GM19324 (cell line): ENCODE measurements around the gene CAPG.
"Not testable (repeated sequence)": the region's sequence is repeated elsewhere in the genome, so short reads cannot be mapped to it uniquely, and the experiment has no call there.

Experiments used
- ATAC-seq: cut with Tn5 transposase; IDR thresholded peaks from one replicate; pipeline ENCODE4 v1.9.1; 2021; ENCODE audit warnings: mild to moderate bottlenecking, moderate library complexity; ENCODE audit not compliant: unreplicated experiment, low FRiP score

The CAPG gene, protein sequence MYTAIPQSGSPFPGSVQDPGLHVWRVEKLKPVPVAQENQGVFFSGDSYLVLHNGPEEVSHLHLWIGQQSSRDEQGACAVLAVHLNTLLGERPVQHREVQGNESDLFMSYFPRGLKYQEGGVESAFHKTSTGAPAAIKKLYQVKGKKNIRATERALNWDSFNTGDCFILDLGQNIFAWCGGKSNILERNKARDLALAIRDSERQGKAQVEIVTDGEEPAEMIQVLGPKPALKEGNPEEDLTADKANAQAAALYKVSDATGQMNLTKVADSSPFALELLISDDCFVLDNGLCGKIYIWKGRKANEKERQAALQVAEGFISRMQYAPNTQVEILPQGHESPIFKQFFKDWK

DNA sequence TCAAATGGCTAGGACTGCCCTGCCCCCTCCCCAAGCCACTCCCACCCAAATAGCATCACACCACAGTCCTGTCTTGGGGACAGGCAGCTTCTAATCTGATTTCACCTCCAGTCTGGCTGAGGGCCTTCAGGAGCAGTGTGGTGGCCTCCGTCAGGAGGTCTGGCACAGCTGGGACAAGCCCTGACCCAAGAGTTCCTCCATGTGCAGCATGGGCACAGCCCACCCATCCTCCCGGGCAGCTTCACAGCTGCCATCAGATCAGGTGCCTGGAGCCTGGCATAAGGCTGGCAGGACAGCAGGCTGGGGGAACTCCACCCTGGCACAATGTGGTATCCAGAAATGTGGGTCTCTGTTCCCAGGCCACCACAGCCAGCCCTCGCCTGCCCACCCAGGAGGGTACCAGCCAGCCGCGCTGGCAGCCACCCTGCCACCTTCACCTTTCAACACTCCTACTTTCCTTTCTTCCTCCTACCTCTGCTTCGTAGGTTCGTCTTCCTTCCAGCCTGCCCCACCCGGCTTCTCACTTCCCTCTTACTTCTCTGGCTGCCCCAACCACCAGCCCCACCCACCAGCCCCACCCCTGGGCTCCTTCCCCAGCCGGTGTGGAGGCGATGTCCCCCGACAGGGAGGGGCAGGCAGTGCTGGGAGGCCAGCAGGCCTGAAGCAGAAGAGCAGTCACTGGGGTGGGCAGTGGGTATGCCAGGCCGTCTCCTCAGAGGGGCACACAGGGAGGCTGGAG, at the start of gene CAPG:
TSS of gene CAPG (minus strand) at position 522 of the 739 bp plus-strand sequence. CDS start 8,221 bp downstream, outside the sequence.
- ATAC-seq: peak; percentile 80

DNA sequence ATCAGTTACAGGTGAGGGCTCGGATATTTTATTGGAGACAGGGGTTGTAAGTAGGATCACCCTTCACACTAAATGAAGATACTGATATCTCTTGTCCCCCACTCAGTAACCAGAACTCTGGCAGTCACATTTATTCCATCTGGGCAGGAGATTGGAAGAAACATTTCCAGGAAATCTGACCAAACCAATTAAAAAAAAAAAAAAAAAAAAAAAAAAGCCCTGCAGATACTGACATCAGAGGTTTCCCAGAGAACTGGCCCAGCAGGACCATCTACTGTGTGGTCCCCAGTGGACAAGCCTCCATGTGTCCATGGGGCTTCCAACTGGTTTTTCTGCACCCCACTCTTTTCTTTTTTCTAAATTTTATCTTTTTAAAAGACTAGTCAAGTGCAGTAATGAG, 49.6 kb upstream of the CAPG start:
- no peak for ATAC-seq

DNA sequence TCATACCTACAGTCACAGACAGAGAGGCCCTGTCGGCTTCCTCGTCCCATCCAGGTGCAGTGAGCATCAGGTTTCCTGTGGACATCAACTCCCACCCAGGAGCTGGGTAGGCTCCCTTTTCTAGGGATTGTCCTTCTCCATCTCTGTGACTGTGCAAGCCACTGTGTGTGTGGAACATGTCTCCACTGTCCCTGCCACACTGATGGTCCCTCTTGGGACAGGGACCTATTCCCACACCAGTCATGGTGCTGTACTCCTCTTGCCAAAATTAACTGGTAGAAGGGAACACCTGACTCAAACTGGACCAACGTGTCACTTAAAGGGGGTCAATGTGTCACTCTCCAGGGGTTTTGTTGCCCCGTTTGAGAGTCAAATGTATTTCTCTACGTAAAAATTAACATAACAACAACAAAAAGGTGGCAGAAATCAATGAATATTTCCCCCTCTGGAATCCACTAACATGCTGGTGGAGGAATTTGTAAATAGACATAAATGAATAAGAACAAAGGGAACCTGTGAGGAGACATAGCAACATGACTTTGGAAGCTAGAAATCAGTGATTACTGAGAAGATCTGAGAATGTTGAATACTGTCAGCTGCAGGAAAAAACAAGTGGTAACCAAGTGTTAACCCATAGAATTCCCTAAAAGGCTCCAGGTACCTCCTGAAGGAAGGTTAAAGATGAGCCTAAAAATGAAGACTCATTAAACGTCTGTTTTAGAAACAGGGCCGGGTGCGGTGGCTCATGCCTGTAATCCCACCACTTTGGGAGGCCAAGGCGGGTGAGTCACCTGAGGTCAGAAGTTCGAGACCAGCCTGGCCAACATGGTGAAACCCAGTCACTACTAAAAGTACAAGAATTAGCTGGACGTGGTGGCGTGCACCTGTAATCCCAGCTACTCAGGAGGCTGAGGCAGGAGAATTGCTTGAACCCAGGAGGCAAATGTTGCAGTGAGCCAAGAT, 48.7 kb upstream of the CAPG start:
- no peak for ATAC-seq

DNA sequence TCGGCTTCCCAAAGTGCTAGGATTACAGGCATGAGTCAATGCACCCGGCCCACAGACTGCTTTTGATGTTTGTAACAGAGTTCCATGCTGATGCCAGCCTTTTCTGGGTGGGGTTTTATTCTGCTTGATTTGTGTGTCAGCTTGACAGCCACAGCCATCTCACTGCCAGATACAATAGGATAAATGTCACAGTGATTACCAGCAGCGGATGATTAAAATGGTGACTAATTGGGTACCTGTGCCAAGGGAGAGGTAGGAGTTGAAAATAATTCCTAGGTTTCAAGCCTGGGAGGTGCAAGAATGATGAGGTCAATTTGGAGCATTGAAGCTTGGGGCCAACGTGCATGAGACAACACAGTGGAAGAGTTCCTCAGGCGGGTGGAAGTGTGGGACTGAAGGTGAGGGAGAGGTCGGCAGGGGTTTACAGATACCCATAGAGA, 47.7 kb upstream of the CAPG start:
- no peak for ATAC-seq

DNA sequence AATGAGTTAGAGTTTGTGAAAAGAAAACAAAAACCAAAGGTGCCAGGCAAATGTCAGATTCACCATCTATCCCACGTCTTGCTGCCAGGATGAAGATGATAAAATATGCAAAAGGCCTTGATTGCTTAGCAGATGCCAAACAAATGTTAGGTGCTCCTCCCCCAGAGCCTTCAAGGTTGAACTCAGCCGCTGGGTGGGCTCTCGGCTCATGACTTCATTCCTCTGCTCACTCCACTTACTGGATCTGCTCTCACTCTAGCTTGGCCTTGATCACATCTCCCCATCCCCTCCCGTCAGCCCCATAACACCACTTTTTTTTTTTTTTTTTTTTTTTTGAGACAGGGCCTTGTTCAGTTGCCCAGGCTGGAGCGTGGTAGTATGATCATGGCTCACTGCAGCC, 46.9 kb upstream of the CAPG start:
- ATAC-seq: no peak

DNA sequence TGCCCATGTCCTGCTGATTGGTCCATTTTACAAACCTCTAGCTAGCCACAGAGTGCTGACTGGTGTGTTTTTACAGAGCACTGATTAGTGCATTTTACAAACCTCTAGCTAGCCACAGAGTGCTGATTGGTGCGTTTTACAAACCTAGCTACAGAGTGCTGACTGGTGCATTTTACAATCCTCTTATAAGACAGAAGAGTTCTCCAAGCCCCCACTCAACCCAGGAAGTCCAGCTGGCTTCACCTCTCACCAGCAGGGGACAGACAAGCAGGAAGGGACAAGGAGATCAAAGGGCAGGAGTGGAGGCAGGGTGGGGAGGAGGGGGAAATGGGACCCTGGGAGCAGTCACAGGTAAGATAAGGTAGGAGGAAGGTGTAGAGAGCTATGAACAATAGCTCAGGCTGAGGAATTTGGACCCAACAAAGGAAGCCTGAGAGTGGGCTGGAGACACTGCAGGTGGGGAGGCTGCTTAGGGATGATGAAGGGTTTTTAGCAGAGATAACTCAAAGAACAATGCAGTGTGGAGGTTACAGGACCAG, 45.5 kb upstream of the CAPG start:
- ATAC-seq: no peak

DNA sequence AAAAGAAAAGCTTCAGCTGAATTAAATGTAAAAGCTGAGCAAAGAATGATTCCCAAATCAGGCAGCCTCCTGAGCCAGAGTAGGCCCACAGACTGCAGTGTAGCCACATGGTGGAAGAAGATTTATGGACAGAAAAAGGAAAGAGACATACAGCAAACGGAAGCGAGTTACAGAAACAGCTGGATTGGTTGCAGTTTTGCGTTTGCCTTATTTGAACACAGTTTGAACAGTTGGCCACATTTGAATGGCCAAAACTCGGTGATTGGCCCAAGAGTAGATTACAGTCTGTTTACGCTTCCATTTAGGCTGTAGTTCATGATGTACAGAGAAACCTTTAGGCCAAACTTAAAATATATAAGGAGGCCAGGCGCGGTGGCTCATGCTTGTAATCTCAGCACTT, 43.4 kb upstream of the CAPG start:
- no peak for ATAC-seq

DNA sequence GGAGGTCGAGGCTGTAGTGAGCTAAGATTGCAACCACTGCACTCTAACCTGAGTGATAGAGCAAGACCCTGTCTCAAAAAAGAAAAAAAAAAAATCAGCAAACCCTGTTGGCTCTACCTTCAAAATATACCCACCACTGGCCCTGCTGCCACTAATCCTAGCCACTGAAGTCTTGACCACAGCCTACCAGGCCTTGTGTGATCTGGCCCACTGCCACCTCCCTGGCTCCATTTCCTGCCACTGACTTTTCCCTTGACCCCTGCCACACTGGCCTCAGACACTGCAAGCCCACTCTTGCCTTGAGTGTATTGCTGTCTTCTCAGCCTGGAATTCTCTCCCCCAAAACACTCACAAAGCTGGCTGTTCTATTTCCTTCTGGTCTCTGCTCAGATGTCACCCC, 42.1 kb upstream of the CAPG start:
- ATAC-seq: no peak

DNA sequence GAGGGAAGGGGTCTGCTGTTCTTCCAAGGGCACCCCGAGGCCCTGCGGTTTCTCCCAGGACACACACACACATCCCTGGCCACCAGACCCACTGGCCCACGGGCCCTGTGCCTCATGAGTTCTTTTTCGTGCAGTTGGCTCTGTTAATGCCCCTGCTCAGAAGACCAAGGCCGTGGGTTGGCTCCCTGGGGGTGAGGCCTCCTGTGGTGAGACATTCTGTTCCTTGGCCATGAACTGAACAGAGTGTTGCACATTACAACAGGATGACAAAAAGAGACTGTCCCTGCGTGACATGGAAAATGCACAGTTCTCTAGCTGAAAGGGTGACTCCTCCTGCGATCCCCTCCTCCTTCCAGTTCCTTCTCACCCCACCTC, 39.0 kb upstream of the CAPG start:
- ATAC-seq: no peak

DNA sequence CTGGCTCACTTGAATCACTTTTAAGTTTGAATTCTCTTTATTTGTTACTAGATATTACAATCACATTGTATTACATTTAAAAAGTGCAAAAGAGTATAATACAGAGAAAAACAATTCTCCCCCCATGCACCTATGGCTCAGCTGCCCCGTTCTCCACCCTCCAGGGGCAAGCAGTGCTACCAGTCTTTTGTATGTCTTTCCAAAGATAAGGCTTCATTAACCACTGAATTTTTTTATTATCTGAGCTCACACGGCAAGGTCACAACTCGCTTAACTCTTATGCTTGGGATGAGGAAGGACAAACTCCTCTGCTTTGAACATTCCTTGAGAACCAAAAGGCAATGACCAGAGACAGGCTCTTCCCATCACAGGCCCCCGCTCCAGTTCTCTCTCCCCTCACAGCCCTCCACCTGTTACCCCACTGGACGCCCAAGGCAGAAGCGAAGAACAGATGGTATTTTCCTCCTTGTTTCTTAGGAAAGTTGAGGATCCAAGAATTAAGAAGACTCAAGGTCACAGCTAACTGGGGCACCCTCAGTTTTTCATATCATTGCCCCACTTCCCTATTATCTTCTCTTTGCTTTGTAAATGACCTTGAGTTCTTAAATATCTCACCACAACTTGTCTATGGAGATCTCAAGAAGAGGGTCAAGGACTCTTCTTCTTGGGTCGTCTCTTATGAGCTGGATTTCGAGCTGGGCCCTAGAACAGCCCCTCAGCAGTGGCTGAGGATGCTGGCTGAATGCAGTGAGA, 38.5 kb upstream of the CAPG start:
- no peak for ATAC-seq

DNA sequence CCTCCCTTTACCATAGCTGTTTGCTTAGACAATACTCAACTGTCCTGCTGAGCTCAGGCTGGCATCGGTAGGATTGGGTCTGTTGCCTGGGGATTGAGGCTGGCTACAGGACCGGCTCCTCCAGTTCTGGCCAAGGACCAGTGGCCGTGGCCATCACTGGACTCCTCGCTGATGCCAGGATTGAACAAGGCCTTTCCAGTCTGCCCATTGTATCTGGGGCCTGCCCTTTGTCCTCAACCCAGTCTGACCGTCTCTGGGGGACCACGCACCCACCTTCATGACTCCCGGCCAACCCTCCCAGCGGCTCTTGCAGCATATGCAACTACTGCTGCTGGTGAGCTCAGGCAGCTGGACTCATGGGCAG, 37.0 kb upstream of the CAPG start:
- no peak for ATAC-seq

DNA sequence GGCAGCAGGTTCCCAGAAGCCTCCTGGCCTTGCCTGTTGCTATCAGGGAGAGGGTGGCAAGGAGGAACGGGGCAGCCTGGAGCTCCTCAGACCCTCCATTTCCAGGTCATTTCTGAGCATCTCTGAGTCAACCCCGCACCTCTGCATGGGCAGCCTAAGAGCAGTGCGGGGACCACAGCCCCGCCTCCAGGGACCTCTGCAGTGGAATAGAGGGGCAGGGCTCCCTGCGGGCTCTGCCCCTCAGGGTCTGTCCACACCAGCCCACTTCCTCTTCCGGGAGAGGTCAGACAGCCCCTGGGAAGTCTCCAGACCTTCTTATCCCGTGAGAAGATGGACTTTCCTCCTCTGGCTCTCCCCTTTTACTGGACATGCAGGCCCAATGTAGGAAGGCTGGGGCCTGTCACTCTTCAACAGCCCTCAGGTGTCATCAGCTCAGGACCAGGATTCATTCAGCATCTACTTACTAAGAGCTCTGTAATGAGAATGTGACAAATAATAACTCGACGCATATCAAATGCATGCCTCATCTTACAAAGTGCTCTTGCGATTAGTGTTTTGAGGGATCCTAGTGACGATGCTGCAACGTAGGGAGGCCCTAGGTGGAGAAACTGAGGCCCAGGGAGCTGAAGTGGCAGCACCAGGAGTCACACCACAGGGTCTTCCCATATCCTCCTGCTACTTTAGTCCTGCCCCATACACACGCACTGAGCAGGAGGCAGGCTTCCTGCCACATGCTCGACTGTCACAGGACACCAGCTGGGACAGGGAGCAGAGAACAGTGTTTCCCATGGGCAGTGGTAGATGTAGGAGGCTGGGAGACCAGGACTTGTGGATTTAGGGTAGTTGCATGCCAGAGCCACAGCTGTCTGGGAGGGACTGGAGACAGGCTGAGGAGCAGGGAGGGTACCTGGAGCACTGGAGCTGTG, 36.4 kb upstream of the CAPG start:
- no peak for ATAC-seq

DNA sequence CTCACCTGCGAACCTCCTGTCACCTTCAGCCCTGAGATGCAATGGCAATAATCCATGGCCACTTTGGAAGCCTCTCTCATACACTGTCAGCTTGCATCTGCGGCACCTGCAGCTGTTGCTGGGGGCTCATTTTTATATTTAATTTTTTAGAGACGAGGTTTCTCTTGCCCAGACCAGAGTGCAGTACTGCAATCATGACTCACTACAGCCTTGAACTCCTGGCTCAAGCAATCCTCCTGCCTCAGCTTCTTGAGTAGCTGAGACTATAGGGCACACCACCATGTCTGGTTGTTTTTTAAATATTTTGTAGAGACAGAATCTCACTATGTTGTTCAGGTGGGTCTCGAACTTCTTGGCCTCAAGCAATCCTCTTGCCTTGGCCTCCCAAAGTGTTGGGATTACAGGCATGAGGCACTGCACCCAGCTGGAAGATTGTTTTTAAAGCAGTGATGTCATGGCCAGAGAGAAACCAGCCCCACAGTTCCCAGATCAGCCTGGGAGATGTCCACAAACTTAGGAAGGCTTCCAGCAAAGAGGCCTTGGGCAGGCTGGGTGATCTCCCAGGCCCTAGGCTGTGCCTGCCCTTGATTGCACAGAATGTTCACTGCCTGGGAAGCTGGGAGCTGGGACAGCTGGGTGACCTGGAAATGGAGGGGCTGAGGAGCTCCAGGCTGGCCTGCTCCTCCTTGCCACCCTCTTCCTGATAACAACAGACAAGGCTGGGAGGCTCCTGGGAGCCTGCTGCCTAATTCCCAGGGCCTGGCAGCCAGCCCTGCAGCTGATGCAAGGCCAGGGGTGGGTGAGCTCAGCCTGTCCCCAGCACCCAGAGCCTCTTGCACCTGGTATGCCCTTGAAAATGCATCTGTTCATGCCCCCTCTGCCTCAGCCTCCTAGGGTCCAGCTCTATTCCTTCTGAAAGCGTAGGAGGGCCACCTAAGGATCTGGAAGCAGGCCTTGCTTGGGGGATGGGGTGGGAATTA, 35.4 kb upstream of the CAPG start:
- no peak for ATAC-seq

DNA sequence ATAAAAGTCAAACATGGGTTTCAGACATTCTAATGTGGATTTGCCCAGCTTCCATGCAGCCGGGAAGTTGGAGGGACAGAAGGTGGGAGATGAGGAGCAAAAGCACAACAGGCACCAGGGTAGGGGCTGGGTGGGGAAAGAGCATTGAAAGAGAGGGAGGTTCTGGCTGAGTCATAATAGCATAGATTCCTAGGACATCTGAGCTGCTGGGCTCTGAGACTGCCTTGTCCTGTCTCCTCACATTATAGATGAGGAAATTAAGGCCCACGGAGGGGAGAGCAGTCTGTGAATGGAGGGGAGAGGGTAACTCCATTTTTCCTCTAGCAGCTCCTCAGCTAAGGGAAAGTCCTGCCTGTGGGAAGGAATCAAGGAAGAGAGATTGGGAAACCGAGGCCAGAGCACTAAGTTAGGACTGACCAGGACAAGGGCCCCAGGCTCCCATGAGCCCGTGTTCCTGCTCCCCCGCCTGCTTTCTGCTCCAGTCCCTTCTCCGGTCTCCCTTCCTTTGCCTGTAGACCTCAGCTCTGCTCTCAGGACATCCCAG, 34.5 kb upstream of the CAPG start:
- no peak for ATAC-seq

DNA sequence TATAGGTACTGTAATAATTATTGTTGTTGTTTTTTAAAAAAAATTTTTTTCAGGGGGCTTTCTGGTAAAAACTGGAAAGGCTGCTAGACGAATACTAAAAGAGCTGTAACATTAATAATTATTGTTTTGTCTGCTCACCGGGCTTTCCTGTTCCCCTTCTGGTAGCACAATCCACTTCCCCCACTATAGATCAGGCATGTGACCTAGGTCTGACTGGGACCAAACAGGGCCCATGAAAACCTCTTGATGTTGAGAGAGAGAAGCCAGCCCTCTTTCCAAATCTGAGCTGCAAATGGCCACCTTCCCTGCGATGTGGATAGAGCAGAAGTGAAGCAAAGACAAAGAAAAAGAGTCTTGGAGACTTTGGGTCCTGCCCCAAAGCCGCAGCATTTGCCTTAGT, 31.7 kb upstream of the CAPG start:
- no peak for ATAC-seq

DNA sequence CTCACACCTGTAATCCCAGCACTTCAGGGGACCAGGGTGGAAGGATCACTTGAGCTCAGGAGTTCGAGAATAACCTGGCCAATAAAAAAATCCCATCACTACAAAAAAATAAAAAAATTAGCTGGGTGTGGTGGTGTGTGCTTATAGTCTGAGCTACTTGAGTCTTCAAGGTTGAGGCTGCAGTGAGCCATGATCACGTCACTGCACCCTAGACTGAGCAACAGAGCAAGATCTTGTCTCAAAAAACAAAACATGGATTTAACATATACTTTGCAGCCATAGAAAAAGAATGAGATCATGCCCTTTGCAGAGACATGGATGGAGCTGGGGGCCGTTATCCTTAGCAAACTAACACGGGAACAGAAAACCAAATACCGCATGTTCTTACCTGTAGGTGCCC, 30.6 kb upstream of the CAPG start:
- ATAC-seq: no peak

DNA sequence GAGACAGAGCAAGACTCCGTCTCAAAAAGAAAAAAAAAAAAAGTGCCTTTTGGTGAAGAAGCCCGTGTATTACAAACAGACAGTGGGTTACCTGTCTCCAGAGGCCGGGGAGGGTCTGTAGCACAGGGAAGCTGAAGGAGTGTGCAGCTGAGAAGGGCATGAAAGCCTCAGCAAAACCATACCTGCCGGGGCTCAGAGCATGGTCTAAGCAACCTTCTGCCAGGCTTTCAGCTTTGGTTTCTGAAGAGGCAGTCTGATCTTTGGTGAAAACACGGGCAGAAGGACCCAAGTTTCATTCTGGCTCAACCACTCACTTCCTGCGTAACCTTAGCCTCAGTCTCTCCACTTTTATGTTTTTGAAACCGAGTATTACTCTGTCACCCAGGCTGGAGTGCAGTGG, 29.8 kb upstream of the CAPG start:
- no peak for ATAC-seq

DNA sequence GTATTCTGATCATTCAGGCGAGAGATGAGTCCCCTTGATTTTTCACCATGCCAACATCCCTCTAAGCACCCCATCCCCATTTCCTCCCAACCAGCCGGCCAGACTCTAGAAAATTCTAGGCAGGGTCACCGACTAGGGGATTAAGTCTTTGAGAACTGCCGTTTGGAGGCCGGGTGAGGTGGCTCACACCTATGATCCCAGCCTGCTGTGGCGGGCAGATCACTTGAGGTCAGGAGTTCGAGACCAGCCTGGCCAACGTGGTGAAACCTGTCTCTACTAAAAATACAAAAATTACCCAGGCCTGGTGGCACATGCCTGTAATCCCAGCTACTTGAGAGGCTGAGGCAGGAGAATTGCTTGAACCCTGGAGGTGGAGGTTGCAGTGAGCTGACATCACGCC, 29.4 kb upstream of the CAPG start:
- ATAC-seq: not testable (repeated sequence)
